Fibroblast of mammary gland (primary cell): ENCODE results near the gene VSIG8.

Experiments used
- DNase-seq: peaks from one replicate; pipeline ENCODE4 v3.0.0-alpha.2; 2010; ENCODE audit warnings: low read depth
- H3K4me3 ChIP-seq: 2 replicates; pipeline ENCODE4 v1.5.1; 2011; ENCODE audit warnings: low read depth, mild to moderate bottlenecking, low read length, moderate library complexity; ENCODE audit not compliant: control insufficient read depth
- TF ChIP-seq, protein P1 (sequence below): conservative IDR thresholded peaks from 2 replicates; pipeline ENCODE4 v1.5.1; 2011; ENCODE audit warnings: low read depth, low read length, inconsistent platforms; ENCODE audit not compliant: control insufficient read depth, insufficient read depth

The VSIG8 gene

GRCh38 chr1:159828581-159829272, 33.7 kb downstream of the VSIG8 start:
- TF ChIP-seq, protein P1, sequence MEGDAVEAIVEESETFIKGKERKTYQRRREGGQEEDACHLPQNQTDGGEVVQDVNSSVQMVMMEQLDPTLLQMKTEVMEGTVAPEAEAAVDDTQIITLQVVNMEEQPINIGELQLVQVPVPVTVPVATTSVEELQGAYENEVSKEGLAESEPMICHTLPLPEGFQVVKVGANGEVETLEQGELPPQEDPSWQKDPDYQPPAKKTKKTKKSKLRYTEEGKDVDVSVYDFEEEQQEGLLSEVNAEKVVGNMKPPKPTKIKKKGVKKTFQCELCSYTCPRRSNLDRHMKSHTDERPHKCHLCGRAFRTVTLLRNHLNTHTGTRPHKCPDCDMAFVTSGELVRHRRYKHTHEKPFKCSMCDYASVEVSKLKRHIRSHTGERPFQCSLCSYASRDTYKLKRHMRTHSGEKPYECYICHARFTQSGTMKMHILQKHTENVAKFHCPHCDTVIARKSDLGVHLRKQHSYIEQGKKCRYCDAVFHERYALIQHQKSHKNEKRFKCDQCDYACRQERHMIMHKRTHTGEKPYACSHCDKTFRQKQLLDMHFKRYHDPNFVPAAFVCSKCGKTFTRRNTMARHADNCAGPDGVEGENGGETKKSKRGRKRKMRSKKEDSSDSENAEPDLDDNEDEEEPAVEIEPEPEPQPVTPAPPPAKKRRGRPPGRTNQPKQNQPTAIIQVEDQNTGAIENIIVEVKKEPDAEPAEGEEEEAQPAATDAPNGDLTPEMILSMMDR: no peak

GRCh38 chr1:159828176-159828575, 34.3 kb downstream of the VSIG8 start:
- TF ChIP-seq, protein P1: no peak
- DNase-seq: no peak
- H3K4me3 ChIP-seq: no peak overlapping the region

More at GRCh38 chr1:159828581-159829272, 33.7 kb downstream of the VSIG8 start:
- no peak overlapping the region for H3K4me3 ChIP-seq
- peak; percentile 32 for DNase-seq

DNA sequence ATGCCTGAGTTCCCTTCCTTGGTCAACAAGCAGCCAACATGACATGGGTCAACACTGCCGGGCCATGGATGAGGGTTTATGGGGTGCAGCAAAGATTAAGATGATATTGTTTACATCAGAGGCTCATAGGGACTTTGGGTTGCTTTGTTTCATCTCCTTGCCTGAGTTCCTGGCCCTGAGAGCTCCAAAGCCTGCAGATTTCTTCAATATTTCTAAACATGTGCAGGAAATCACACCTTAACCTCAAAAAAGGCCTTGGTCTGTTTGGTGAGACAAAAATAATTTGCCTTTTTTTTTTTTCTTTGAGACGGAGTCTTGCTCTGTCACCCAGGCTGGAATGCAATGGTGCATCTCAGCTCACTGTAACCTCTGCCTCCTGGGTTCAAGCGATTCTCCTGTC, 34.9 kb downstream of the VSIG8 start:
- TF ChIP-seq, protein P1: no peak
- DNase-seq: no peak
- H3K4me3 ChIP-seq: no peak overlapping the region

- no peak for DNase-seq
These were observed 35.4 kb downstream of the VSIG8 start for GRCh38 chr1:159827102-159827490.

DNA sequence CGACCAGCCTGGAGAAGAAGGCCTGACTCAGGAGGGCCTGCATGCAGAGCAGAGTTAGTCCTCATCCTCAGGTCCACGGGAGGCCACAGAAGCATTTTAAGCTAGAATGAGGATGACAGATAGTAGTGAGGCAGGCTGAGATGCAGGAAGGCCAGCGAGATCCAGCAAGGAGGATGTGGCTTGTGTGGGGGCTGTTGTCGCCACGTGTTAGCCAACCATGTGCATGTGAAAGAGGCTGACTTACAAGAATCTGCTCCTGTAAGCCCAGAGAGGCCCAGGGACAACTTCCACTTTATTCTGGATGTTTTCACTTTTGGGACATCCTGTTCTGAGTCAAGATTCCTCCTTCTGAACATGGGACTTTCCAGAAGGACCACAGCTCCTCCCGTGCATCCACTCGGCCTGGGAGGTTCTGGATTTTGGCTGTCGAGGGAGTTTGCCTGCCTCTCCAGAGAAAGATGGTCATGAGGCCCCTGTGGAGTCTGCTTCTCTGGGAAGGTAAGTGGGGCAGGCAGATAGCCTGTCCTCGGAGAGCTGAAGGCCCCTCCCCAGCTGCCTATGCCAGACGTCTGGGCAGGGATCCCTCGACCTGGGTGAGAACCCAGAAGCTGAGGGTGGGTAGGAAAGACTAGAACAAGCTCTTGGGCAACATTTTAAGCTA, 35.9 kb downstream of the VSIG8 start, which contains the start of gene SLAMF8:
TSS of gene SLAMF8 (plus strand) at position 433 of the 661 bp plus-strand sequence. CDS start at position 459, 26 bp downstream.
- DNase-seq: peak; percentile 25
- H3K4me3 ChIP-seq: no peak within 1 kb of the TSS
- TF ChIP-seq, protein P1: no peak

More at GRCh38 chr1:159827102-159827490, 35.4 kb downstream of the VSIG8 start:
- H3K4me3 ChIP-seq: no peak overlapping the region
- TF ChIP-seq, protein P1: no peak

DNA sequence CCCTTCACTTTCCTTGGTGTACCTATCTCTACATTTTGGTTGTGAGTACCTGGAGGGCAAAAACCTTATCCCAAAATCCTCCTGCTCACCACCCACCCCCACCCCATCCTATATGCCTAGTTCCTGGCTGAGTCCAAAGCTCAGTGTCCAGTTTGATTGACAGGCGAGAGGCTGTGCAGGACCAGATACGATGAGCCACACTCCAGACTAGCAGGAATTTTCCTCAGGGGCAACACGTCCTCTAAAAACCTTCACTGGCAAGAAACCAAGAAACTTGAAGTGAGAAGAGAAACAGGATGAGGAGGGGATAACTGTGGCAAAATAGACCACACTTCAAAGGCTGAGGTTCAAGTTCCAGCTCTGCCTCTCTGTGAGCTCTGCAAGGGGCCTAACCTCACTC, 36.9 kb downstream of the VSIG8 start:
- DNase-seq: no peak
- TF ChIP-seq, protein P1: no peak
- H3K4me3 ChIP-seq: no peak overlapping the region
